ENCODE measurements around the gene MPV17L. TPM values are rescaled to one million over a fixed set of nuclear protein-coding genes. Genes with fewer than 3 reads are reported as not detected.

MPV17L gene
- total RNA-seq, result 0.10 and 0.33 TPM in 2 replicates

GRCh38 chr16:15395631-15396508 is at the start of gene MPV17L:
MPV17L (plus strand) TSS chr16:15395754; CDS start chr16:15395898, 144 bp downstream.

DNA sequence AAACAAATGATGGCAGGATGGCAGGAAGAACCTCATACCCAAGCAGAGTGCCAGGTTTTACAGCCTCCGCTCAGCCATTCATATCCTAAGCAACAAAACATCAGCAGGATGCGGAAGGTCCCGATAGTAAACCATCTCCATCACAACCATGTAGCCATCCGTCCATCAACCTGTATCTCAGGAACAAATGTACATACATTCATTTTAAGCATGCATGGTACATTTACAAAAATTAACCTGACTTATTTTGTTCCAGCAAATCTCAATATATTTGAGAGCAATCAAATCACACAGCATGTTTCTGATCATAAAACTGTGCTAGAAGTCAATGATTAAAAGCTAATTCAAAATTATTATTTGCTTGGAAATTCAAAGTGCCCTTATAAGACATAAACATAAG is 17.4 kb upstream of the MPV17L start, which contains the start of gene NPIPA5:
NPIPA5 (minus strand) TSS at position 101 of the 400 bp plus-strand sequence; CDS start at position 101, 0 bp downstream.

DNA sequence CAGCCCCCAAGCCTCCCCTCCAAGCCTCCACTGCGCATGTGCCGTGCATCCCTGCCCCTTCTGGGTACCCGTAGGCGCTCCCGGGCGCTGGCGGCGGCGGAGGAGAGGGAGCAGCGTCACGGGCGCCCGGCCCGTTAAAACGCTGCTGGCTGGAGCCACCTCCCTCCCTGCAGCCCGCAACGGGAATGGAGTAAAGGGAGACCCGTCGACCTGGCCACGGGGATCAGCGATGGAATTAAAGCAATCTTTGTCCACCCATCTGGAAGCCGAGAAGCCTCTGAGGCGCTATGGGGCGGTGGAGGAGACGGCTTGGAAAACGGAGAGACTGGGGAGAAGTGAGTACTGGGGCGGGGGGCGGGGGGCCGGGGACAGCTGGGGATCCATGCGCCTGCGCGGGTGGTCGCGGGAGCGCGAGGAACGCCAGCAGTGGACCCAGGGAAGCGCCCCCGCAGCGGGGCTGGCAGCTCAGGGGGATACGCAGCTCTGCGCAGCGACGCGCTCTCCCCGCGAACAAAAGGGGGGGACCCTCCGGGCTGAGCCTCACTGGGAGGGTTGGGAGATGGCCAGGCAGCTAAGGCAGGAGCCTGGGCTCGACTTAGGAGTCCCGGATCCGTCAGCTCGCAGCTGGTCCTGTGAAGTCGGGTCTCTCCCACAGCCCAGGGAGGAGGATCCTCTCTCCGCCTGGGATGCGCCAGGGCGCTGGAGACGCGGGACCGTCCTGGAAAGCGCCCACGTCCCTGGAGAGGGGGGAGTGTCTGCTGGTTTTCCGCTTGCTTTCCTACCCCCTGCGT is 39.1 kb downstream of the MPV17L start, which contains the start of gene BMERB1:
BMERB1 (plus strand) TSS at position 164 of the 791 bp plus-strand sequence; CDS start at position 230, 66 bp downstream.

Other genes with a start within 250 kb of the MPV17L start
- 1.3 and 2.4 TPM in 2 replicates for gene NPIPA5, start 17.5 kb upstream of the MPV17L start, total RNA-seq
- gene BMERB1, start 38.8 kb downstream of the MPV17L start, total RNA-seq, result 20.3 and 25.7 TPM in 2 replicates
- 19.1 and 20.3 TPM in 2 replicates for gene MARF1, start 247.4 kb downstream of the MPV17L start, total RNA-seq